ENCODE measurements around the gene HRK. TPM values are rescaled to one million over a fixed set of nuclear protein-coding genes. Genes with fewer than 3 reads are reported as not detected.

HRK gene
- total and polyA plus RNA-seq, 9 of the 15 experiments (the other 6 are each of a cell fraction or from before 2014, with no cell fraction given), result 0.01 to 0.05 (median 0.04) TPM; not detected in 6

- in situ Hi-C loops (cut with MboI), result no loop called here
- ChIA-PET POLR2A (interaction anchor here (0.7 kb wide), 1 partner anchor 139 kb away, joined by 4 read pairs; no protein-coding TSS in a partner anchor), CTCF (ENCODE audit: low intra/inter-chr PET ratio) (no interaction called here)
- TF ChIP-seq SMAD2 (IDR thresholded peaks at IDR 0.05; ENCODE audit: low read depth, low read length), result no peak
- no peak for TF ChIP-seq SREBF1 (IDR thresholded peaks at IDR 0.05; ENCODE audit: borderline replicate concordance, low read depth, low read length)
- TF ChIP-seq TAL1 (IDR thresholded peaks at IDR 0.05), result no peak
- TF ChIP-seq BCOR (IDR thresholded peaks at IDR 0.05), result peak; percentile 19; the same call in 1 of the 2 replicates
- peak; percentile 85 for TF ChIP-seq RBM25 (IDR thresholded peaks at IDR 0.05; ENCODE audit: low read depth, low read length, severe bottlenecking)
- TF ChIP-seq, protein P1, sequence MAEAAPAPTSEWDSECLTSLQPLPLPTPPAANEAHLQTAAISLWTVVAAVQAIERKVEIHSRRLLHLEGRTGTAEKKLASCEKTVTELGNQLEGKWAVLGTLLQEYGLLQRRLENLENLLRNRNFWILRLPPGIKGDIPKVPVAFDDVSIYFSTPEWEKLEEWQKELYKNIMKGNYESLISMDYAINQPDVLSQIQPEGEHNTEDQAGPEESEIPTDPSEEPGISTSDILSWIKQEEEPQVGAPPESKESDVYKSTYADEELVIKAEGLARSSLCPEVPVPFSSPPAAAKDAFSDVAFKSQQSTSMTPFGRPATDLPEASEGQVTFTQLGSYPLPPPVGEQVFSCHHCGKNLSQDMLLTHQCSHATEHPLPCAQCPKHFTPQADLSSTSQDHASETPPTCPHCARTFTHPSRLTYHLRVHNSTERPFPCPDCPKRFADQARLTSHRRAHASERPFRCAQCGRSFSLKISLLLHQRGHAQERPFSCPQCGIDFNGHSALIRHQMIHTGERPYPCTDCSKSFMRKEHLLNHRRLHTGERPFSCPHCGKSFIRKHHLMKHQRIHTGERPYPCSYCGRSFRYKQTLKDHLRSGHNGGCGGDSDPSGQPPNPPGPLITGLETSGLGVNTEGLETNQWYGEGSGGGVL (CRISPR knock-in tag; IDR thresholded peaks at IDR 0.05), result no peak
- no peak for TF ChIP-seq ARHGAP35 (IDR thresholded peaks at IDR 0.05; ENCODE audit: partially characterized antibody)
- no peak for TF ChIP-seq MTF1 (CRISPR knock-in tag; IDR thresholded peaks at IDR 0.05; ENCODE audit: borderline replicate concordance)
- TF ChIP-seq, protein P2, sequence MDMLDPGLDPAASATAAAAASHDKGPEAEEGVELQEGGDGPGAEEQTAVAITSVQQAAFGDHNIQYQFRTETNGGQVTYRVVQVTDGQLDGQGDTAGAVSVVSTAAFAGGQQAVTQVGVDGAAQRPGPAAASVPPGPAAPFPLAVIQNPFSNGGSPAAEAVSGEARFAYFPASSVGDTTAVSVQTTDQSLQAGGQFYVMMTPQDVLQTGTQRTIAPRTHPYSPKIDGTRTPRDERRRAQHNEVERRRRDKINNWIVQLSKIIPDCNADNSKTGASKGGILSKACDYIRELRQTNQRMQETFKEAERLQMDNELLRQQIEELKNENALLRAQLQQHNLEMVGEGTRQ (CRISPR knock-in tag; IDR thresholded peaks at IDR 0.05), result no peak
- no peak for TF ChIP-seq ZNF146 (CRISPR knock-in tag; IDR thresholded peaks at IDR 0.05; ENCODE audit: unreplicated experiment)
- TF ChIP-seq HLTF (IDR thresholded peaks at IDR 0.05), result peak; percentile 60; the same call in 1 of the 2 replicates
- peak; percentile 66 for TF ChIP-seq RFX1 (IDR thresholded peaks at IDR 0.05)
- TF ChIP-seq ZFP91 (CRISPR knock-in tag; IDR thresholded peaks at IDR 0.05), result no peak
- TF ChIP-seq STAT5B (CRISPR knock-in tag; IDR thresholded peaks at IDR 0.05), result no peak
- no peak for TF ChIP-seq CHCHD3 (CRISPR knock-in tag; IDR thresholded peaks at IDR 0.05)
- H3K4me3 ChIP-seq, result no peak overlapping the region
- H2AFZ ChIP-seq (ENCODE audit: low read depth, low read length), result no peak overlapping the region
- peaks cover 0 to 5% of the 10 kb centered on the region in 2 experiments; a peak in 2 of 5 replicates for H3K27me3 ChIP-seq (ENCODE audit: control insufficient read depth in 2 of 2, insufficient read depth in 2 of 2, low read length in 2 of 2)
- no peak overlapping the region for H3K4me2 ChIP-seq (ENCODE audit: insufficient read depth, low read length)
- BruUV-seq (replicated peaks), result no TSS peak
- H4K20me1 ChIP-seq (replicated peaks; ENCODE audit: control insufficient read depth, insufficient read depth, low read length), result no peaks in the 10 kb centered on the region
- DNase-seq (ENCODE audit: extremely low read depth in 1 of 4, low spot score in 3 of 4), result no peak
- no peaks in the 10 kb centered on the region for H3K36me3 ChIP-seq (ENCODE audit: control insufficient read depth, insufficient read depth, low read length)
- H3K79me2 ChIP-seq (ENCODE audit: control insufficient read depth, insufficient read depth, low read length), result no peaks in the 10 kb centered on the region
- ATAC-seq, result no peak
- no peak overlapping the region for H3K9ac ChIP-seq (ENCODE audit: insufficient read depth in 1 of 2, low read depth in 2 of 2, low read length in 2 of 2)
- FAIRE-seq, result no peak
- no peak overlapping the region for H3K27ac ChIP-seq (ENCODE audit: extremely low read depth, low read depth, low read length)
- H3K9me1 ChIP-seq (ENCODE audit: control insufficient read depth, insufficient read depth, low read length), result no peaks in the 10 kb centered on the region
- intact Hi-C loops (cut with micrococcal nuclease), result no loop called here
- 2% methylated on average over 4 of the region's 4 CpGs for WGBS (ENCODE audit: insufficient coverage, low coverage, missing lambda C conversion rate)
- H3K9me3 ChIP-seq (replicated peaks; ENCODE audit: control insufficient read depth, insufficient read depth, low read depth, low read length), result no peaks in the 10 kb centered on the region
- peaks cover 0 to 3% of the 10 kb centered on the region in 2 experiments; a peak in 2 of 5 replicates for H3K4me1 ChIP-seq (replicated peaks in 1 of 2; ENCODE audit: control insufficient read depth in 2 of 2, insufficient read depth in 2 of 2, low read length in 2 of 2)
Observed at GRCh38 chr12:116897476-116897875, 16.2 kb upstream of the HRK start.
